IMR-90 (cell line): ENCODE results near the gene DNAJB5. TPM values are rescaled to one million over a fixed set of nuclear protein-coding genes. Genes with fewer than 3 reads are reported as not detected.
A peak's percentile ranks its signal among the peaks of the same experiment; 100 is the strongest.

Experiments used
- ATAC-seq: fragments of 200-7000 bp; cut with Tn5 transposase; 2 replicates; pipeline ENCODE4 v1.9.1; 2020; ENCODE audit warnings: low read depth, mild to moderate bottlenecking, moderate library complexity
- BruUV-seq: library from RNA; stranded (reverse); fragments of 400-500 nt; replicated peaks from 2 replicates; lab custom pipeline; 2021; lab: Mats Ljungman, UMichigan
- CTCF ChIA-PET: fragments of 300-600 bp; formaldehyde crosslinking; extraction: SDS; loops from one replicate; lab custom pipeline; 2021; ENCODE audit warnings: antibody characterized with exemption; lab: Yijun Ruan, JAX
- POLR2A ChIA-PET: fragments of 300-600 bp; sonication (Branson Sonifier 250); formaldehyde crosslinking; loops from one replicate; lab custom pipeline; 2022; ENCODE audit warnings: antibody characterized with exemption; ENCODE audit not compliant: unreplicated experiment; lab: Charles Lee
- DNase-seq: peaks from one replicate; pipeline ENCODE4 v3.0.0; 2013
- H2AFZ ChIP-seq: replicated peaks from 2 replicates; pipeline ENCODE3; 2013; ENCODE audit warnings: low read length, mild to moderate bottlenecking; ENCODE audit not compliant: poor library complexity
- H2AK5ac ChIP-seq: 2 replicates; pipeline ENCODE4 v1.6.1; 2013; ENCODE audit warnings: low read depth, low read length, inconsistent platforms
- H2AK9ac ChIP-seq: replicated peaks from 2 replicates; pipeline ENCODE3; 2013; ENCODE audit warnings: mild to moderate bottlenecking, low read depth, low read length, moderate library complexity; ENCODE audit not compliant: poor library complexity
- H2BK120ac ChIP-seq: 2 replicates; pipeline ENCODE4 v1.6.1; 2013; ENCODE audit warnings: low read depth, low read length, inconsistent platforms
- H2BK15ac ChIP-seq: 3 replicates; pipeline ENCODE4 v1.6.1; 2013; ENCODE audit warnings: low read depth, low read length, inconsistent platforms
- H2BK20ac ChIP-seq: 2 replicates; pipeline ENCODE4 v1.6.1; 2013; ENCODE audit warnings: low read depth, mild to moderate bottlenecking, inconsistent platforms, low read length, moderate library complexity
- H2BK5ac ChIP-seq: 2 replicates; pipeline ENCODE4 v1.6.1; 2013; ENCODE audit warnings: mild to moderate bottlenecking, low read depth, low read length, inconsistent platforms; ENCODE audit not compliant: poor library complexity, severe bottlenecking
- H3K14ac ChIP-seq: replicated peaks from 2 replicates; pipeline ENCODE4 v1.6.1; 2013; ENCODE audit warnings: low read depth, low read length, inconsistent platforms
- H3K18ac ChIP-seq: 2 replicates; pipeline ENCODE4 v1.6.1; 2013; ENCODE audit warnings: low read depth, low read length, control low read depth
- H3K23ac ChIP-seq: 2 replicates; pipeline ENCODE4 v1.6.1; 2013; ENCODE audit warnings: low read depth, low read length, inconsistent platforms
- H3K27ac ChIP-seq: 2 replicates; pipeline ENCODE4 v1.5.1; 2013; ENCODE audit warnings: mild to moderate bottlenecking, control low read depth, low read length; ENCODE audit not compliant: insufficient read depth
- H3K27me3 ChIP-seq: 2 replicates; pipeline ENCODE4 v1.6.1; 2013; ENCODE audit warnings: low read length; ENCODE audit not compliant: control insufficient read depth, insufficient read depth
- H3K36me3 ChIP-seq: 2 replicates; pipeline ENCODE4 v1.6.1; 2013; ENCODE audit warnings: low read length, mixed read lengths; ENCODE audit not compliant: control insufficient read depth, insufficient read depth
- H3K4ac ChIP-seq: 2 replicates; pipeline ENCODE4 v1.6.1; 2013; ENCODE audit warnings: low read depth, low read length, inconsistent platforms
- H3K4me1 ChIP-seq: 2 replicates; pipeline ENCODE4 v1.6.1; 2013; ENCODE audit warnings: low read length, mixed read lengths; ENCODE audit not compliant: control insufficient read depth, insufficient read depth
- H3K4me2 ChIP-seq: 2 replicates; pipeline ENCODE4 v1.6.1; 2013; ENCODE audit warnings: low read depth, mild to moderate bottlenecking, control low read depth, low read length, moderate library complexity
- H3K4me3 ChIP-seq: 2 replicates; pipeline ENCODE4 v1.5.1; 2013; ENCODE audit warnings: low read depth, mild to moderate bottlenecking, control low read depth, low read length, moderate library complexity; ENCODE audit not compliant: insufficient read depth
- H3K56ac ChIP-seq: 2 replicates; pipeline ENCODE4 v1.6.1; 2013; ENCODE audit warnings: low read length, inconsistent platforms; ENCODE audit not compliant: insufficient read depth; ENCODE audit errors: extremely low read depth
- H3K79me1 ChIP-seq, 2 experiments: 2 replicates each; pipeline ENCODE4 v1.6.1; 2013; ENCODE audit warnings: low read length in 2 of 2, inconsistent platforms in 1 of 2, low read depth in 1 of 2
- H3K9ac ChIP-seq: 2 replicates; pipeline ENCODE4 v1.6.1; 2013; ENCODE audit warnings: low read depth, low read length, control low read depth
- H3K9me1 ChIP-seq: 2 replicates; pipeline ENCODE4 v1.6.1; 2013; ENCODE audit warnings: low read length, inconsistent platforms; ENCODE audit not compliant: insufficient read depth
- H3K9me3 ChIP-seq: 2 replicates; pipeline ENCODE4 v1.6.1; 2013; ENCODE audit warnings: low read length; ENCODE audit not compliant: control insufficient read depth, insufficient read depth
- H4K20me1 ChIP-seq: 2 replicates; pipeline ENCODE4 v1.6.1; 2013; ENCODE audit warnings: low read length, inconsistent platforms; ENCODE audit not compliant: insufficient read depth
- H4K5ac ChIP-seq: 2 replicates; pipeline ENCODE4 v1.6.1; 2013; ENCODE audit warnings: mild to moderate bottlenecking, low read depth, low read length, control low read depth
- H4K8ac ChIP-seq, 2 experiments: 2 replicates each; pipeline ENCODE4 v1.6.1; 2013; ENCODE audit warnings: low read depth in 2 of 2, low read length in 2 of 2, control low read depth in 1 of 2, inconsistent platforms in 1 of 2
- H4K91ac ChIP-seq: 2 replicates; pipeline ENCODE4 v1.6.1; 2013; ENCODE audit warnings: low read depth, low read length, inconsistent platforms; ENCODE audit not compliant: insufficient read depth
- CEBPB ChIP-seq: IDR thresholded peaks from 2 replicates; pipeline ENCODE4 v1.6.1; 2012; ENCODE audit warnings: low read depth, low read length, improper control_type of control experiment
- FOS ChIP-seq: fragments of 150-350 bp; IDR thresholded peaks from 2 replicates; pipeline ENCODE4 v1.6.1; 2016; ENCODE audit warnings: low read depth, low read length
- POLR2A ChIP-seq: IDR thresholded peaks from 2 replicates; pipeline ENCODE4 v1.6.1; 2012; ENCODE audit warnings: mild to moderate bottlenecking, low read depth, low read length
- WGBS, 2 experiments: methylation state at CpG; one replicate each; pipeline versions ENCODE4 v1.1.5 to v1.1.7; 2013; ENCODE audit warnings: missing lambda C conversion rate in 2 of 2; ENCODE audit not compliant: insufficient read length in 1 of 2; ENCODE audit errors: extremely low coverage in 2 of 2; 5-methylcytosine and 5-hydroxymethylcytosine counted together
- dilution Hi-C: fragments of 300-500 bp; cut with HindIII; formaldehyde crosslinking; loops from one replicate; pipeline ENCODE4 v1.14.3; 2018; ENCODE audit warnings: low sequenced_read_pairs; ENCODE audit not compliant: unreplicated experiment
- in situ Hi-C: fragments of 300-500 bp; cut with MboI; formaldehyde crosslinking; loops from 3 replicates; pipeline ENCODE4 v1.14.3; 2019; ENCODE audit warnings: low sequenced_read_pairs, inconsistent platforms, mixed read lengths
- intact Hi-C: fragments of 100-400 bp; cut with micrococcal nuclease; formaldehyde crosslinking; loops from 2 replicates; pipeline ENCODE4 v1.10.0; 2022
- polyA plus RNA-seq, 3 experiments: library from polyadenylated mRNA; depleted of rRNA; stranded (reverse); fragments of >200 nt; gene quantifications; 2 replicates each; pipeline ENCODE4 v1.2.3, GENCODE V29; 2012; ENCODE audit warnings: low replicate concordance in 1 of 3
- total RNA-seq: library from RNA; depleted of rRNA; stranded (reverse); fragments of >200 nt; gene quantifications from 2 replicates; pipeline ENCODE4 v1.2.3, GENCODE V29; 2012

Gene DNAJB5
- total and polyA plus RNA-seq, 2 of the 4 experiments (the other 2 are of a cell fraction): 11.4 to 14.9 TPM

GRCh38 chr9:34961574-34962490 is 27.7 kb upstream of the DNAJB5 start:
- Histone ChIP-seq H2BK20ac (no peak overlapping the region), H3K9ac (no peak overlapping the region), H2BK120ac (no peak overlapping the region), H2AK9ac (no peak overlapping the region), H3K18ac (no peak overlapping the region), H3K27ac (no peak overlapping the region), H4K8ac (no peak overlapping the region), H3K79me1 (no peaks in the 10 kb centered on the region), H3K4me2 (no peak overlapping the region), H2BK15ac (no peak overlapping the region), H3K4ac (no peak overlapping the region), H4K5ac (no peak overlapping the region), H2AFZ (no peak overlapping the region), H3K4me3 (no peak overlapping the region), H3K4me1 (no peaks in the 10 kb centered on the region), H4K91ac (no peak overlapping the region), H3K9me3 (no peaks in the 10 kb centered on the region), H3K23ac (no peak overlapping the region), H4K20me1 (no peaks in the 10 kb centered on the region), H2BK5ac (no peak overlapping the region), H3K9me1 (no peaks in the 10 kb centered on the region), H3K14ac (no peak overlapping the region), H3K36me3 (no peaks in the 10 kb centered on the region), H3K27me3 (peaks cover 58% of the 10 kb centered on the region), H3K56ac (no peak overlapping the region), H2AK5ac (no peak overlapping the region)
- ATAC-seq: peak; percentile 74
- dilution Hi-C loops (no loop called here), in situ Hi-C loops (no loop called here), intact Hi-C loops (loop anchor here (2.0 to 10.0 kb wide), 2 partner anchors 19 to 207 kb away; no protein-coding TSS in a partner anchor)
- 45% methylated on average over 2 of the region's 5 CpGs; no CpG with 5 or more reads in 1 of the 2 experiments for WGBS, 2 experiments
- peak; percentile 80 for DNase-seq
- ChIA-PET CTCF (no interaction called here), POLR2A (no interaction called here)
- TF ChIP-seq FOS (peak; percentile 63; the same call in 1 of the 2 replicates), CEBPB (peak; percentile 44; the same call in 1 of the 2 replicates), POLR2A (no peak)
- BruUV-seq: no TSS peak
